Activated CD8-positive, alpha-beta memory T cell treated with anti-CD3 and anti-CD28 coated beads, Interleukin-2, amount 50 U/mL, for 1 hour (primary cell): ENCODE measurements around the gene CDKAL1.

ENCODE experiments used
- DNase-seq: peaks from one replicate; pipeline ENCODE4 v3.0.0-alpha.2; 2020; ENCODE audit errors: extremely low read depth

CDKAL1 gene

GRCh38 chr6:20877008-20877937 is 343.0 kb downstream of the CDKAL1 start:
- DNase-seq = no peak

DNA sequence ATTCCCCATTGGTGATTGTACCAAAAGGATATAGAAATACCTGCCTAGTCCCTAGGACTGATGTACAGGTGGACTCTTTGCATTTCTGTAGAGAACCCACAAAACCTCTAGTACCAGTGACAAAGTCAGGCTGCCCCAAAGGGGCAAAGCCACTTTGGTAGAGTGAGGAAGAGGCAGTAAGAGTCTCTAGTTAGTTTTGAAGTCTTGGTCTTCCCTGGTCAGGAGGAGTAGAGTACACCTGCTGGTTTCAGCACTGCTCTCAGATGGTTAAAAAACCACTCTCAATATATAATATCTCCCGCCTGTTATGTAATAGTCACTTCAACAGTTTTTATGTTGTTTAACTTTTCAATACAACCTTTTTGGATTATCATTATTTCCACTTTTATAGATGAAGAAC is 344.9 kb downstream of the CDKAL1 start:
- no peak for DNase-seq

DNA sequence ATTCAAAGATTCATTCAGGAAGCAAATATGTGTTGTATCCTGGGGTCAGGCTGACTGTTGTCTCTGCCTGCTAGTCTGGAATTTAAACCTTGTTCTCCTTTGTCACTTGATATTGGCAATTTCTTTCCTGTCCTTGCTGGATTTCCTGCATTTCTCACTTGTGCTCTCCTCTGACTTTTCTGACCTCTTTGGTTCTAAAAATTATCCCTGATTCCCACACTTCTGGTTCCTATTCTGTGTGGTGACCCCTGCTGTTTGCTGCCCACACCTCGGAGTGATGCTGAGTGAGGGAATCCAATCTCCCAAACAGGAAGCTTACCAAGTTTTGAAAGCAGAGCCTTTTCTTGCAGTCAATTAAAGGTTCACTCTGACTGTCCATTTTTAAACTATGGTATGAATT is 345.3 kb downstream of the CDKAL1 start:
- no peak for DNase-seq

DNA sequence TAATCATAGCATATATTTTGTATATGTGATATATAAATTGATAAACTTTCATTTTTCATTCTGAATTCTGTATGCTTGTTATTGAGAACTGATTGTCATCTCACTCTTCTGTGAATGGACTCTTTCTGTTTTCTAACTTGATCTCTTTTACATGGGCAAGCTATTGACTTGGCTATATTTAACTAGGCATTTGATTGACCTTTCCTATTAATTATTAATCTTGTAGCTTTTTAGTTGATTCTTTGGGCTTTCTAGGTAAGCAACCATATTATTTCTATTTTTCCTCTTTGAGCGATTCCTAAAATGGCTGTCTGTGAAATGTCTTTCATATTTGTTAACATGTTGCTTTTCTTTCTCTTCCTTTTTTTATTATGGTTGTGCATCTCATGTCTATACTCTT is 347.1 kb downstream of the CDKAL1 start:
- no peak for DNase-seq

DNA sequence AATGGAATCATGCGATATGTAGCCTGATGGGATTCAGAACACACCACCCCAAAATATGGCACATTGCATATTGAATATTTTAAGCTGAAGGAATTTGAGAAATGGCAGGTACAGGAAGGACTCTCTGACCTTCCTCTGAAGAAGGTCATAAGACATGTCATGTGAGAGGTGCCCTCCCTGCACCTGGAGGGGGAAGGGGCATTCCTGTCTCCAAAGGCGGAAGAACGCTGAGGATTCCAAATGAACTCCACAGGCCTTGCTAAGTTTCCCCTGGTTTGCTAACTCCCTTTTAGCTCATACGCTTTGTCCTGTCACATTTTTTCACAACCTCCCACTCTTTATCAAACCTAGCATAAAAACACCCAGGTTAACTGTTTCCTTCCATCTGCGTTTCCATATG is 347.8 kb downstream of the CDKAL1 start:
- DNase-seq = no peak

GRCh38 chr6:20885076-20885475 is 350.8 kb downstream of the CDKAL1 start:
- no peak for DNase-seq

GRCh38 chr6:20891161-20891560 is 356.9 kb downstream of the CDKAL1 start:
- no peak for DNase-seq

- DNase-seq = no peak
These were observed 358.1 kb downstream of the CDKAL1 start for GRCh38 chr6:20892365-20892764.

DNA sequence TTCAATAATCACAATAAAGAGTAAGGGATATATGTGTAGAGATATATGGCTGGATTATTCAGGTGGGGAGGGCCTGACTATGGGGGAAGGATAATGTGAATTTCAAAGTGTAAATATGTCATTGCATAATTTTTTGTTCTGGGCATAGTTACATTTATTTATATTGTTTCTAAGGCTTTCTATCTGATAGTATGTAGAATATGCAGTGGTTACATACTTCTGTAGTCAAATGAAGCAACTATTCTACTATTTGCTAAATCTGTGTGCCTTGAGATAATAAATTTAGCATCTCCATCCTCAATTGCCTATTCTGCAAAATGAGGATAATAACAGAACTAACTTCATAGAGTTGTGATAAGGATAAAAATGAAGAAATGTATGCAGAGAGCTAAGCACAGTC is 359.2 kb downstream of the CDKAL1 start:
- DNase-seq = no peak

DNA sequence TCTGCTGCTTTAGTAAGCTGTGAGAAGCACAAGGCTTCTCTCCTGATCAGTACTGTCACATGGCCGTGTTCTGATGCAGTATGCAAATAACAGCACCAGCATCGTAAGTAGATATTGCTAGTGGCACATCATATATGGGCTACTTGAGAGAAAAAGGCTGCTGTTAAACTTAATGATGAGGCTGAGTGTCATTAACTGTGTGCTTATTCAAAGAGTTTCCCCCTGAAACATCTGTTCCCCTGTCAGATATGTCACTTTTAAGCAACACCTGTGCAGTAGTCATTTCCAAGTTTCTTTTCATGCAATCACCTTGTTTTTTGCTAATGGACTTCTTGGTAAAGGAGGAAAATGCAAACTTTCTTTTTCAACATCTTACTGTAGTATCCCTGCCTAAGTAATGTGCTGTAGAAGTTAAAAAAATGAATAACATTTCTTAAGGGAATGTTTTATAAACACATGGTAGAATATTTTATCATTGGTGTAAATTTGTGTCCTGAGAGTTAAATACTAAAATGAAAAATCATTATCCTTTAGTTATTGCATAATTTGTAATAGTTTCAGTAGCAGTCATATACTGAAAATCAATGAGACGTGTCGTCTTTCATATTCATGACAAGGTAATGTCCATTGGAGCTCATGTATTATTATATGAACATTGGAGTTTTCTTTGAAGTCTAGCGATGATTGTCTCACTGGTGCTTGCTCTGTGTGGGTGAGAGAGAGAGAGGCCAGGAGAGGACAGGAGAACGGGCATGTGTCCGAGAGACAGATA is 366.3 kb downstream of the CDKAL1 start:
- DNase-seq = no peak

GRCh38 chr6:20905377-20905776 is 371.1 kb downstream of the CDKAL1 start:
- DNase-seq = no peak

GRCh38 chr6:20906945-20907344 is 372.7 kb downstream of the CDKAL1 start:
- no peak for DNase-seq

DNA sequence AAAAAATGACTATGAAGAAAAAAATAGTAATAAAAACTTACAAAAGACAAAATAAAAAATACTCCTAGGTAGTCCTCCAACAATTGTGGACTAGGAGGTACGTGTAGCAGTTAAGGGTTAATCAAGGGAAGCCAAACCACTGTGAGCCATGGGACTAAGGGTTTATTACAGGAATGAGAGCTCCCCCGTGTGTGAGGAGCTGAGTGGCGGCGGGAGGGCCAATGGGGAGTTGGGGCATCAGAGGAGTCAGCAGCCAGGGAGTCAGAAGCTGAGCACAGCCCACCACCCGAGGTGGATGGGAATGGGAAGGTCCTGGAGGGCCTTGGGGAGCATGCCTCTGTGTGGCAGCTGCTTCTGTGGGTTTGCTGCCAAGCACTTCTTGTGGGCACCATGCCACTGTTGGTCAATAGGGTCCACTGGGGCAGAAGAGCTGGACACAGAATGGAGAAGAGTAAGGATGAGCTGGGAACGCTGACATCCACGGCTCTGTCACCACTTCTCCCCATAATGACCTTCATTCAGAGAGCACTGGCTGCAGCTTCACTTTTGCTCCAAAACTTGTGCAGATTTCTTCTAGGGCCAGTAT is 373.3 kb downstream of the CDKAL1 start:
- no peak for DNase-seq

GRCh38 chr6:20909621-20910020 is 375.4 kb downstream of the CDKAL1 start:
- DNase-seq = no peak

DNA sequence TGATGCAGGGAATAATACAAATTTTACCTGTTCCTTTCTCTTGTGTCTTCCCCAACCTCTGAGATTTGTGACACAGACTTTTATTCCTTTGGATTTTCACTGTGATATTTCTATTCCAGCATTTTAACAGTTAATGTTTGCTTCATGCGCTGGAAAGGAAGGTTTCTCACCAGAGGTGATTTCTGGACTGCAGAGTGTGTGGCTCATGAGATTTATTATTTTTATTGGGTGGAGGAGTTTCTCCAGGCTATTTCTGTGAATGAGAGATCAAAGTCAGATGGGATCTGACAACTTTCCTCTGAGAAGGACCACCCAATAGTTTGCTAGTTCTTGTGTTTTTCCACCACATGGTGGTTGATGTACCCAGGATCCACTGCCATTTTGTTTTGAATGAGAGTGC is 377.5 kb downstream of the CDKAL1 start:
- no peak for DNase-seq

GRCh38 chr6:20915156-20915555 is 380.9 kb downstream of the CDKAL1 start:
- no peak for DNase-seq

- no peak for DNase-seq
These were observed 381.4 kb downstream of the CDKAL1 start for GRCh38 chr6:20915626-20916025.

DNA sequence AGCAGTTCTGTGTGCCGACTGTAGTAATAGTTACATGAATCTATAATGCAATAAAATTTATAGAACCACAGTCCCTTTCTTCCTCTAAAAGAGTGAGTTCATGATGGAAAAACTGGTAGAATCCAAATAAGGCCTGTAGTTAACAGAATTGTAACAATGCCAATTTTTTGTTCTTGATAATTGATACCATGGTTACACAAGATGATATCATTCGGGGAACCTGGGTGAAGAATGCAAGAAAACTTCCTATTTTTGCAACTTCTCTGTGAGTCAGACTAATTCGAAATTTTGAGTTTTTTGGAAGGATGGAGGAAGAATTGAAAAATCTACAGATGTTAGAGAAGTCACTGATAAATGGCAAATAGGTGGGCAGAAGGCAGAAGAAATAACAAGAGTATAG is 381.8 kb downstream of the CDKAL1 start:
- no peak for DNase-seq

- no peak for DNase-seq
These were observed 384.6 kb downstream of the CDKAL1 start for GRCh38 chr6:20918868-20919267.

GRCh38 chr6:20919677-20920385 is 385.6 kb downstream of the CDKAL1 start:
- no peak for DNase-seq

DNA sequence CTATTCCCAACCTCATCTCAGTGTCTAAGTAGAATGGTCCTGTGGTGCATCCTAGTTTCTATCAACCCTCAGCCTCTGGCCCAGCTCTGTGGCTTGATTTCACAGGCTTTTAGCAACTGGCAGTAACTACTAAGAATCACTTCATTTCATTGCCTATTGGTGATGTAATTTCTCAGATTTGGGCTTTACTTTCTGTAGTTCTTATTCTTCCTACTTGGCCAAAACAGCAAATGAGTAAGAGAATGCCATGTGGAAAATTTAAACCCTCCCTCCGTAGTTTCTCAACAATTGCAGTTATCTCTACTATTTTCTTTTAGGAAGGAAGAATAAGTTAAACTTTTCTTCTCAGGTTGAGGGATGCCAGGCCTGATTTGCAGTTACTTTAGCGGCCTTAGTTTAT is 387.3 kb downstream of the CDKAL1 start:
- DNase-seq = no peak

GRCh38 chr6:20922743-20923142 is 388.5 kb downstream of the CDKAL1 start:
- no peak for DNase-seq
